ELF-1 (cell line): ENCODE results near the gene MARCHF9.
"Not testable (repeated sequence)": the region's sequence is repeated elsewhere in the genome, so short reads cannot be mapped to it uniquely, and the experiment has no call there.

Experiments used
- DNase-seq: peaks from one replicate; pipeline ENCODE4 v3.0.0-alpha.2; 2016; ENCODE audit warnings: low read depth, low spot score

Gene MARCHF9

GRCh38 chr12:57754411-57755193 lies at the start of gene MARCHF9:
Gene MARCHF9, plus strand, starts transcription at chr12:57755103. Its CDS starts 426 bp downstream, at chr12:57755529.
- peak; percentile 37 for DNase-seq

- no peak for DNase-seq
Measured at GRCh38 chr12:57707250-57707649, 47.7 kb upstream of the MARCHF9 start.

DNA sequence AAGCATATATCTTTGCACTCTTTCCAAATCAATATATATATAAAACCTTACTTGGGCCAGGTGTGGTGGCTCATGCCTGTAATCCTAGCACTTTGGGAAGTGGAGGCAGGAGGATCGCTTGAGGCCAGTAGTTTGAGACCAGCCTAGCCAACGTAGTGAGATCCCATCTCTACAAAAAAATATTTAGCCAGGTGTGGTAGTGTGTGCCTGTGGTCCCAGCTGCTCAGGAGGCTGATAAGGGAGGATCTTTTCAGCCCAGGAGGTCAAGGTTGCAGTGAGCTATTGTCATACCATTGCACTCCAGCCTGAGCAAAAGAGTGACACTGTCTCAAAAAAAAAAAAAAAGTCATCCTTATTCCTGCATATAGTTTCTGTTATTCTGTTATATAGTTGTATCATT lies 46.6 kb upstream of the MARCHF9 start:
- DNase-seq: no peak

GRCh38 chr12:57712701-57713100 lies 42.2 kb upstream of the MARCHF9 start:
- DNase-seq: no peak

DNA sequence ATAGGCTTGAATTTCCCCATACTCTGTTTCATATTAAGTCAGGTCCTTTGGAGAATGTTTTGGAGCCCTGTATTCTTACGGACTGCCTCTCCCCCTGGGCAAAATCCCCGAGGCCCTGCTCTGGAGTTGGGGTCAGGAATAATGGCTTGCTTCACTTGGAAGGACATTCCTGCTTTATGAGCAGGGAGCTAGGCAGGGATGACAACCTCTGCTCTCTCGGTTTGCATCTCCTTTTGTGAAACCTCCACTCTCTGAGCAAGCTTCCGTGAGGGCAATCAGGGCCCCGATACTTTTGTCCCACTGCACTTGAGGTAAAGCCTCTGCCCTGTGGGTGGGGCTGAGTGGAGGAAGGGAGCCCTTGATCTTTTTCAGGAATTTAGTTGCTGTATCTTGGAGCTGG lies 41.7 kb upstream of the MARCHF9 start:
- DNase-seq: no peak

- DNase-seq: not testable (repeated sequence)
Measured at GRCh38 chr12:57715036-57715748, 39.7 kb upstream of the MARCHF9 start.

- DNase-seq: no peak
Measured at GRCh38 chr12:57715786-57716185, 39.1 kb upstream of the MARCHF9 start.

- DNase-seq: no peak
Measured at GRCh38 chr12:57716305-57716704, 38.6 kb upstream of the MARCHF9 start.

DNA sequence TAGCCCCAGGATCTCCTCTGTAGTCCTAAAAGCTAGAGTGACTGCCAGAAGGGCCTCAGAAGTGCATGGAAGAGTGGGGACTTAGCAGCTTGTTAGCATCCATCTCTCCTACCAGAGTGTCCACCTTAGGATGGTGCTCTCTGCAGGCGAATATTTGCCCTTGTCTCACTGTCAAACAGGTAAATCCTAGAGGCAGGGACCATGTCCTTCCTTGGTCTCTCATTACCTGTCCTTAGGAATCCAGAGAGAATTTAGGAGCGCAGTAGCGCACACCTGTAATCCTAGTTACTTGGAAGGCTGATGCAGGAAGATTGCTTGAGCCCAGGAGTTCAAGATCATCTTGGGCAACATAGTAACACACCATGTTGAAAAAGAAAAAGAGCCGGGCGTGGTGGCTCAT lies 37.8 kb upstream of the MARCHF9 start:
- DNase-seq: no peak

GRCh38 chr12:57717846-57718640 lies 36.9 kb upstream of the MARCHF9 start:
- DNase-seq: no peak

- DNase-seq: no peak
Measured at GRCh38 chr12:57718641-57719528, 36.0 kb upstream of the MARCHF9 start.

DNA sequence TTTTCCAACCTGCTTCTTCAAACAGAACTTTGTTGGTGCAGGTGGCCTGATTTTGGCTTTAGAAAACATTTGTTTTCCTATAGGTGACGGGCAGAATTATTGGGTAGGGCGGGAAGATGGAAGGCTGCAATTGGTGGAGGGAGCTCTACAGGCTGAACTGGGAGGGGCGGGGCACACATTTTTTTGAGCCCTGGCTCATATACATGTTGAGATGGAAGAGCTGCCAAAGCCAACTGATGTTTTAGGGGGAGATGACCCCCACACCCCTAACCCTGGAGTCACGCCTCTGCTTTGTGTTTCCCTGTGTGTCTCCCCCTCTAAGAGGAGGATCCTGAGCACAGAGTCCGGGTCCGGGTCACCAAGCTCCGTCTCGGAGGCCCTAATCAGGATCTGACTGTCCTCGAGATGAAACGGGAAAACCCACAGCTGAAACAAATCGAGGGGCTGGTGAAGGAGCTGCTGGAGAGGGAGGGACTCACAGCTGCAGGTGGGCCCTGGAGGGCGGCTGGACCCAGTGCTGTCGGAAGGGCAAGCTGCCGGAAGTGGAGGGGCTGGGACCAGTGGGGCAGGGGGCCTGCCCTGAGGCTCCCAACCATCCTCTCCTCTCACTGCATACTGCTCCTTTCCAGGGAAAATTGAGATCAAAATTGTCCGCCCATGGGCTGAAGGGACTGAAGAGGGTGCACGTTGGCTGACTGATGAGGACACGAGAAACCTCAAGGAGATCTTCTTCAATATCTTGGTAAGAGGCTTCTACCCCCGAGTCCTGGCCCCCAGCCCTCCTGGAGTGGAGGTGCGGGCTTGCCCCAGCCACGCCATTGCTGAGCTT lies 34.9 kb upstream of the MARCHF9 start:
- no peak for DNase-seq

DNA sequence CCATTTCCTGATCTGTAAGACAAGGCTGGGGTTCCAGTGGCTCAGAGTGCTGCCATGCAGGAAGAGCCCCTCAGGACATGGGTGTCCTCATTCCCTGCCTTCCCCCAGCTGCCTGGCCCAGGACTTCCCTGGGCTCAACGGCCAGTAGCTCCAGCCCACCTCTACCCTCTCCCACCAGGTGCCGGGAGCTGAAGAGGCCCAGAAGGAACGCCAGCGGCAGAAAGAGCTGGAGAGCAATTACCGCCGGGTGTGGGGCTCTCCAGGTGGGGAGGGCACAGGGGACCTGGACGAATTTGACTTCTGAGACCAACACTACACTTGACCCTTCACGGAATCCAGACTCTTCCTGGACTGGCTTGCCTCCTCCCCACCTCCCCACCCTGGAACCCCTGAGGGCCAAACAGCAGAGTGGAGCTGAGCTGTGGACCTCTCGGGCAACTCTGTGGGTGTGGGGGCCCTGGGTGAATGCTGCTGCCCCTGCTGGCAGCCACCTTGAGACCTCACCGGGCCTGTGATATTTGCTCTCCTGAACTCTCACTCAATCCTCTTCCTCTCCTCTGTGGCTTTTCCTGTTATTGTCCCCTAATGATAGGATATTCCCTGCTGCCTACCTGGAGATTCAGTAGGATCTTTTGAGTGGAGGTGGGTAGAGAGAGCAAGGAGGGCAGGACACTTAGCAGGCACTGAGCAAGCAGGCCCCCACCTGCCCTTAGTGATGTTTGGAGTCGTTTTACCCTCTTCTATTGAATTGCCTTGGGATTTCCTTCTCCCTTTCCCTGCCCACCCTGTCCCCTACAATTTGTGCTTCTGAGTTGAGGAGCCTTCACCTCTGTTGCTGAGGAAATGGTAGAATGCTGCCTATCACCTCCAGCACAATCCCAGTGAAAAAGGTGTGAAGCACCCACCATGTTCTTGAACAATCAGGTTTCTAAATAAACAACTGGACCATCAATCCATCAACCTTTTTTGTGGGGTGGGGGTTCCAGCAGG lies 34.0 kb upstream of the MARCHF9 start:
- DNase-seq: no peak

GRCh38 chr12:57721846-57722608 lies 32.9 kb upstream of the MARCHF9 start:
- DNase-seq: not testable (repeated sequence)

GRCh38 chr12:57722716-57723629 lies 31.9 kb upstream of the MARCHF9 start:
- DNase-seq: no peak

DNA sequence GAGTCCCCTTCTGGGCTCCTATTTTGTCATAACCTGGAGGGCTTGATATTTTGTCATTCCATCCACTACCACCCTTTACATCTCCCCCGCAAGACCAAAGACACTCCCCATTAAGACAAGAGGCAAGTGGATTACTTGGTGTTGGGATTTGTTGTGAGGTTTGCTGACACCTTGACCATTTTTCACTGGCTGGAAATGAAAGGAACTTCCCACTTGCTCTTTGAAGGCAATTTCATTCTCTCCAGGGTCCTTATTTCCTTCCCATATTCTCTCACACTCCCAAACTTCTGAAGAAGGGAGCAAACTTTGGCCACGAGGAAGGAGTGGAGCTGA lies 31.3 kb upstream of the MARCHF9 start:
- no peak for DNase-seq
